Mesenchymal stem cell (in vitro differentiated cells and primary cell): ENCODE data around the gene ADAM12.
A peak's percentile ranks its signal among the peaks of the same experiment; 100 is the strongest.

Experiments
- DNase-seq: peaks from one replicate; pipeline ENCODE4 v3.0.0-alpha.2; 2013
- H2AFZ ChIP-seq: one replicate; pipeline ENCODE4 v1.6.1; 2013; ENCODE audit warnings: low read depth, mild to moderate bottlenecking, control low read depth, inconsistent platforms, low read length, moderate library complexity
- H2AK5ac ChIP-seq: 2 replicates; pipeline ENCODE4 v1.6.1; 2013; ENCODE audit warnings: low read length, moderate library complexity, mild to moderate bottlenecking, inconsistent platforms; ENCODE audit not compliant: severe bottlenecking
- H2BK120ac ChIP-seq: one replicate; pipeline ENCODE4 v1.6.1; 2013; ENCODE audit warnings: low read depth, mild to moderate bottlenecking, inconsistent platforms, low read length, moderate library complexity
- H2BK12ac ChIP-seq, 2 experiments: one replicate each; pipeline ENCODE4 v1.6.1; 2013; ENCODE audit warnings: inconsistent platforms in 2 of 2, low read length in 2 of 2, mild to moderate bottlenecking in 2 of 2, moderate library complexity in 2 of 2, control low read depth in 1 of 2
- H2BK15ac ChIP-seq: one replicate; pipeline ENCODE4 v1.6.1; 2013; ENCODE audit warnings: mild to moderate bottlenecking, low read depth, inconsistent platforms; ENCODE audit not compliant: poor library complexity, severe bottlenecking
- H2BK5ac ChIP-seq: 2 replicates; pipeline ENCODE4 v1.6.1; 2013; ENCODE audit warnings: low read depth, mild to moderate bottlenecking, low read length, control low read depth, inconsistent platforms; ENCODE audit not compliant: poor library complexity, severe bottlenecking
- H3K14ac ChIP-seq, 2 experiments: one replicate each; pipeline ENCODE4 v1.6.1; 2013; ENCODE audit warnings: inconsistent platforms in 2 of 2, low read length in 2 of 2, control low read depth in 1 of 2, mild to moderate bottlenecking in 1 of 2, moderate library complexity in 1 of 2
- H3K18ac ChIP-seq, 2 experiments: one replicate each; pipeline ENCODE4 v1.6.1; 2013; ENCODE audit warnings: inconsistent platforms in 2 of 2, low read length in 2 of 2, control low read depth in 1 of 2, low read depth in 1 of 2, mild to moderate bottlenecking in 1 of 2
- H3K23ac ChIP-seq, 2 experiments: one replicate each; pipeline ENCODE4 v1.6.1; 2013; ENCODE audit warnings: inconsistent platforms in 2 of 2, low read length in 2 of 2, mild to moderate bottlenecking in 2 of 2, moderate library complexity in 2 of 2, control low read depth in 1 of 2
- H3K27ac ChIP-seq: 2 replicates; pipeline ENCODE4 v1.5.1; 2013; ENCODE audit warnings: mild to moderate bottlenecking, moderate library complexity, low read length, control low read depth, inconsistent platforms; ENCODE audit not compliant: poor library complexity, severe bottlenecking
- H3K27me3 ChIP-seq, 2 experiments: 2 replicates each; pipeline versions ENCODE4 v1.6.1 to v1.7.0; 2013; ENCODE audit warnings: low read length in 2 of 2, mild to moderate bottlenecking in 2 of 2, moderate library complexity in 2 of 2, control low read depth in 1 of 2, inconsistent platforms in 1 of 2; ENCODE audit not compliant: control insufficient read depth in 1 of 2, insufficient read depth in 1 of 2
- H3K36me3 ChIP-seq, 2 experiments: 2 replicates each; pipeline versions ENCODE4 v1.6.1 to v1.7.0; 2013; ENCODE audit warnings: low read length in 2 of 2, control low read depth in 1 of 2, inconsistent platforms in 1 of 2, low read depth in 1 of 2, mild to moderate bottlenecking in 1 of 2; ENCODE audit not compliant: insufficient read depth in 2 of 2, control insufficient read depth in 1 of 2
- H3K4ac ChIP-seq, 2 experiments: one replicate each; pipeline ENCODE4 v1.6.1; 2013; ENCODE audit warnings: inconsistent platforms in 2 of 2, low read length in 2 of 2, mild to moderate bottlenecking in 2 of 2, moderate library complexity in 2 of 2, control low read depth in 1 of 2, low read depth in 1 of 2
- H3K4me1 ChIP-seq: 2 replicates; pipeline ENCODE4 v1.6.1; 2013; ENCODE audit warnings: low read depth, low read length, control low read depth; ENCODE audit not compliant: control insufficient read depth, insufficient read depth
- H3K4me2 ChIP-seq: 2 replicates; pipeline ENCODE4 v1.6.1; 2013; ENCODE audit warnings: low read length, mild to moderate bottlenecking, inconsistent platforms; ENCODE audit not compliant: poor library complexity, severe bottlenecking
- H3K4me3 ChIP-seq, 2 experiments: 2 replicates each; pipeline versions ENCODE4 v1.5.1 to v1.7.0; 2013; ENCODE audit warnings: low read length in 2 of 2, mild to moderate bottlenecking in 2 of 2, control low read depth in 1 of 2, low read depth in 1 of 2; ENCODE audit not compliant: insufficient read depth in 1 of 2
- H3K79me1 ChIP-seq: replicated peaks from 2 replicates; pipeline ENCODE4 v1.6.1; 2013; ENCODE audit warnings: mild to moderate bottlenecking, control low read depth, low read length, inconsistent platforms; ENCODE audit not compliant: poor library complexity, severe bottlenecking
- H3K9ac ChIP-seq: 2 replicates; pipeline ENCODE4 v1.7.0; 2013; ENCODE audit warnings: mild to moderate bottlenecking, low read length, moderate library complexity
- H3K9me3 ChIP-seq: 2 replicates; pipeline ENCODE4 v1.7.0; 2013; ENCODE audit warnings: mild to moderate bottlenecking, low read length; ENCODE audit not compliant: control insufficient read depth
- H4K8ac ChIP-seq: one replicate; pipeline ENCODE4 v1.6.1; 2013; ENCODE audit warnings: inconsistent platforms, mild to moderate bottlenecking, low read length, moderate library complexity
- H4K91ac ChIP-seq: one replicate; pipeline ENCODE4 v1.6.1; 2013; ENCODE audit warnings: mild to moderate bottlenecking, low read length, inconsistent platforms
- WGBS: methylation state at CpG from one replicate; pipeline ENCODE4 v1.1.7; 2013; ENCODE audit warnings: mixed read lengths; 5-methylcytosine and 5-hydroxymethylcytosine counted together

ADAM12 gene

DNA sequence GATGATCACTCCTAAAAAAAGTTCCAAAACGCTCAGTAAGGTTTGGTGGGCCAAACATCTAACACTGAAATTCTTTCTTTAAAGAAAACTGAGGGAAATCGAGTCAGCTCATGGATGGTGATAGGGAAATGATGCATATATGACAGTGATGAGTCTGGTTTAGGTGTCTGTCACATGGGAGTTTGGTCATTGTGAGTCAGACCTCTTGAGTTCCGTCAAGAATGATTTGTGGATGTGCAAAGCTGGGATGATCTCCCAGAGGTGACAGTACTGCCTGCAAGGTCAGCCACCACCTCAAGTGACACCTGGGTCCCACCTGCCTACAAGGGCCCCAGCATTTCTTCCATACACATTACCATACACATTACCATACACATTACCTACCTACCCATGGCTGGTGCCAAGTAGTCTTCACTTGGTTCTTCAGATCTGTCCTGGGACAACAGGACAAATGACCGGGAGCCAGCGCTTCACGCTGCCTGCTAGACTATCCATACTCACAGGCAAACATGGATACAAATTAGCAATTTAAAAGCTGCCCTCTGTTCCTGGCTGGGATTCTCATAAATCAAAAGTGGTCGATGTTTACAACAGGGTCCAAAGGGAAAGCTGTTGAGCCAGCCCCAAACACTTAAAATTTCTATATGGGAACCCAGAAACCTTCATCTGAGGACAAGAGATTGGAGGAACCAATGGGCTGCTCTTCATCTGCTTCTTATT is 128.4 kb downstream of the ADAM12 start:
- 66% methylated on average over 7 of the region's 7 CpGs for WGBS

DNA sequence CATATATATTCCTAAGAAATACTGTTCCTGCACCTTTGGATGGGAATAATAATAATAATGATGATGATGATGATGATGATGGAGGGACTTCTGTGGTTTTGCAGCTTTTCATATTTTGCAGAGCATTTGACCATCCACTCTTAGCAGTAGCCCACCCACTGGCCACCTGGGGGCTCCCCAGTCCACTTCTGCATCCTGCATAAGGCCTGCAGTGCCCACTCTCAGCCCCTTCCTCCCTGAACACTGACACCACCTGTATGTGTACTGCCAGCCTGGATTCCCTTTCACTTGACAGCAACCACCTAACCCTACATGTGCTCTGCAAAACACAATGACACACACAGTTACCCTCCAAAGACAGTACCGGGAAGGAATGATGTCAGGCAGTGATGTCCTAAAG is 131.4 kb downstream of the ADAM12 start:
- no peak overlapping the region for H2AK5ac ChIP-seq
- WGBS, result 100% methylated on average over 1 of the region's 1 CpG
- peaks cover 32% of the 10 kb centered on the region for H3K79me1 ChIP-seq
- H3K36me3 ChIP-seq, result peaks cover 22 to 49% of the 10 kb centered on the region in 2 experiments
- H3K27ac ChIP-seq, result no peak overlapping the region
- H3K14ac ChIP-seq, result no peak overlapping the region
- H2BK15ac ChIP-seq, result no peak overlapping the region
- H2BK5ac ChIP-seq, result no peak overlapping the region
- no peak overlapping the region for H2BK120ac ChIP-seq
- H3K18ac ChIP-seq, result peak overlapping the region in 1 of 2 experiments; percentile 1
- H3K23ac ChIP-seq, result no peak overlapping the region
- H3K27me3 ChIP-seq, result no peaks in the 10 kb centered on the region
- DNase-seq, result no peak
- peaks cover under 1% of the 10 kb centered on the region for H3K9me3 ChIP-seq
- H3K9ac ChIP-seq, result no peak overlapping the region
- H3K4me2 ChIP-seq, result no peak overlapping the region
- H4K8ac ChIP-seq, result no peak overlapping the region
- no peak overlapping the region for H3K4me3 ChIP-seq
- no peak overlapping the region for H3K4ac ChIP-seq
- H2BK12ac ChIP-seq, result peak overlapping the region in 1 of 2 experiments; percentile 29
- no peak overlapping the region for H2AFZ ChIP-seq
- H3K4me1 ChIP-seq, result peaks cover 14% of the 10 kb centered on the region
- H4K91ac ChIP-seq, result no peak overlapping the region

More for the DNA sequence above, 128.4 kb downstream of the ADAM12 start:
- no peak overlapping the region for H3K4me2 ChIP-seq
- H3K4ac ChIP-seq, result peak overlapping the region; percentile 11 to 35
- H3K27me3 ChIP-seq, result no peaks in the 10 kb centered on the region
- H2AFZ ChIP-seq, result no peak overlapping the region
- no peaks in the 10 kb centered on the region for H3K9me3 ChIP-seq
- H4K8ac ChIP-seq, result no peak overlapping the region
- no peak overlapping the region for H3K4me3 ChIP-seq
- H3K18ac ChIP-seq, result peak overlapping the region; percentile 26 to 82
- H2AK5ac ChIP-seq, result no peak overlapping the region
- no peak overlapping the region for H2BK15ac ChIP-seq
- H3K79me1 ChIP-seq, result peaks cover 33% of the 10 kb centered on the region
- H3K27ac ChIP-seq, result no peak overlapping the region
- H2BK5ac ChIP-seq, result no peak overlapping the region
- no peak overlapping the region for H4K91ac ChIP-seq
- H3K4me1 ChIP-seq, result peaks cover 8% of the 10 kb centered on the region
- no peak overlapping the region for H3K9ac ChIP-seq
- H2BK120ac ChIP-seq, result no peak overlapping the region
- H2BK12ac ChIP-seq, result peak overlapping the region in 1 of 2 experiments; percentile 76
- no peak overlapping the region for H3K23ac ChIP-seq
- no peak overlapping the region for H3K14ac ChIP-seq
- peak; percentile 36 for DNase-seq
- H3K36me3 ChIP-seq, result peaks cover 7 to 29% of the 10 kb centered on the region in 2 experiments

DNA sequence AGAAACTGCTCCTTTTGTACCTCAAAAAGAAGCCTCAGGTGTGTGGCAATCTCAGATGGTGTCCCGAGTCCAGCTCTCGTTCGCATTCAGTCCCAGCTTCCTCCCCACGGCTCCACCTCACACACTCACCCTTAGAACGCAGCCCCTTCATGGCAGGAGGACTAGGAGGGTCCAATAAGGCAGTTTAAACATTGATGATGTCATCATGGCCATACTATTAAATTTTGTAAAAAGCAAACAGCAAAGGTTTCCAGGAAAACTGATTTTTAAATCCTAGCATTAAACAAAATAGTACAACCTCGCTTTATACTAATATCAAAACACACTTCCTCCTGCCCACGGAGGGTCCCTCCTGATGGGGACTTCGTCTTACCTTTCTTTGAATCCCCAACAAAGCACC is 133.0 kb downstream of the ADAM12 start:
- Histone ChIP-seq H3K27me3 (no peaks in the 10 kb centered on the region), H3K4me3 (no peak overlapping the region), H3K9ac (no peak overlapping the region), H3K27ac (no peak overlapping the region), H3K4me2 (no peak overlapping the region), H3K4me1 (peaks cover 14% of the 10 kb centered on the region), H4K91ac (no peak overlapping the region), H3K23ac (no peak overlapping the region), H2BK120ac (no peak overlapping the region), H2BK12ac (peak overlapping the region; percentile 34 to 88), H3K14ac (no peak overlapping the region), H3K4ac (no peak overlapping the region), H2AFZ (no peak overlapping the region), H3K79me1 (peaks cover 32% of the 10 kb centered on the region), H3K18ac (peak overlapping the region in 1 of 2 experiments; percentile 75), H2BK15ac (no peak overlapping the region), H2BK5ac (no peak overlapping the region), H3K9me3 (peaks cover 4% of the 10 kb centered on the region), H2AK5ac (no peak overlapping the region), H3K36me3 (peaks cover 22 to 54% of the 10 kb centered on the region in 2 experiments), H4K8ac (no peak overlapping the region)
- DNase-seq, result no peak
- WGBS, result 98% methylated on average over 6 of the region's 8 CpGs

- WGBS, result 28% methylated on average over 4 of the region's 4 CpGs
- Histone ChIP-seq H3K27me3 (no peaks in the 10 kb centered on the region), H3K18ac (peak overlapping the region; percentile 79 to 97), H2BK12ac (peak overlapping the region; percentile 95 to 100), H2AK5ac (no peak overlapping the region), H3K4me2 (no peak overlapping the region), H3K9me3 (peaks cover 4% of the 10 kb centered on the region), H4K8ac (peak overlapping the region; percentile 83), H3K27ac (peak overlapping the region; percentile 14), H3K36me3 (peaks cover 22 to 48% of the 10 kb centered on the region in 2 experiments), H3K14ac (peak overlapping the region in 1 of 2 experiments; percentile 46), H3K4me1 (peaks cover 12% of the 10 kb centered on the region), H3K9ac (peak overlapping the region; percentile 75), H3K4me3 (peak overlapping the region in 1 of 2 experiments; percentile 22), H2BK15ac (peak overlapping the region; percentile 78), H2BK5ac (no peak overlapping the region), H2BK120ac (peak overlapping the region; percentile 78), H2AFZ (no peak overlapping the region), H3K23ac (peak overlapping the region in 1 of 2 experiments; percentile 0), H3K79me1 (peaks cover 25% of the 10 kb centered on the region), H4K91ac (peak overlapping the region; percentile 98), H3K4ac (peak overlapping the region; percentile 26 to 93)
- no peak for DNase-seq
These were observed 134.7 kb downstream of the ADAM12 start for GRCh38 chr10:126253611-126253998.
